ENCODE data around the gene WDR76. TPM values are rescaled to one million over a fixed set of nuclear protein-coding genes. Genes with fewer than 3 reads are reported as not detected.

The WDR76 gene
- polyA plus RNA-seq, 1 of the 3 experiments (the other 2 are of a cell fraction) = 1.8 TPM

DNA sequence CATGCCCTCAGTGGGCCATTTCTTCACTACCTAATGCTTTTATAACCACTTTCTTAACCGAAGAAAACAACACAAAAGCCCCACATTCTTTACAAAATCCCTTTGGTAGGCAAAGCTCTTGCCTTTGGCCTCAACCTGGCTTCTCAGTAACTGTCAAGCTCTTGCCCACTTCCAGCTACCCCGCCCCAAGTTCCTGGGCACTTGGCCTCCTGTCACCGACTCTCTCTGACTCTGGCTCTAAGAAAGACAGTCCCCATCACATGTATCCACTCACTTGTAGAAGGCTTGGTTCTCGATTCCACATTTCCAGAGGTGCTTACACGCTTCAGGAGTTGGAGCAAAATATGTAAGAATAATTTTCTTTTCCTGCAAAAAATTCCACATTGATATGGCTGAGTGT is 61.1 kb downstream of the WDR76 start:
- CTCF ChIA-PET = interaction anchor here (1.2 to 3.4 kb wide), 2 partner anchors 15 to 16 kb away, joined by 3 to 15 read pairs; no protein-coding TSS in a partner anchor
- Histone ChIP-seq H3K4me1 (ENCODE audit: control insufficient read depth in 1 of 2, insufficient read depth in 2 of 2, low read depth in 1 of 2, low read length in 1 of 2) (no peaks in the 10 kb centered on the region; a peak in 1 of 4 replicates), H3F3A (replicated peaks; ENCODE audit: insufficient read depth) (no peaks in the 10 kb centered on the region), H2AFZ (ENCODE audit: low read depth) (no peak overlapping the region), H3K4me2 (no peak overlapping the region), H3K27ac (ENCODE audit: low read depth in 2 of 2, low read length in 1 of 2) (no peak overlapping the region), H3K4me3 (ENCODE audit: low read depth in 2 of 2, low read length in 1 of 2) (no peak overlapping the region), H3K9me2 (no peaks in the 10 kb centered on the region), H3K36me3 (replicated peaks in 1 of 2; ENCODE audit: control insufficient read depth in 1 of 2, insufficient read depth in 2 of 2, low read length in 1 of 2) (peaks cover 25 to 85% of the 10 kb centered on the region in 2 experiments), H3K27me3 (ENCODE audit: insufficient read depth) (no peaks in the 10 kb centered on the region), H3K9me3 (no peaks in the 10 kb centered on the region), H3K9ac (no peak overlapping the region), H3K79me2 (ENCODE audit: insufficient read depth) (no peaks in the 10 kb centered on the region), H4K20me1 (ENCODE audit: insufficient read depth) (no peaks in the 10 kb centered on the region)
- 96% methylated on average over 5 of the region's 5 CpGs for WGBS (ENCODE audit: low lambda C conversion rate)
- DNase-seq = no peak
- POLR2A ChIA-PET = interaction anchor here (0.6 kb wide), 1 partner anchor 493 kb away, joined by 6 read pairs; no protein-coding TSS in a partner anchor
- TF ChIP-seq NRF1 (IDR thresholded peaks at IDR 0.05; ENCODE audit: low read depth, low read length) (no peak), MAX (IDR thresholded peaks at IDR 0.05; ENCODE audit: low read depth) (no peak), CTCF (IDR thresholded peaks at IDR 0.05) (no peak), GATA2 (CRISPR knock-in tag; IDR thresholded peaks at IDR 0.05) (no peak), CHD2 (IDR thresholded peaks at IDR 0.05; ENCODE audit: low read length, partially characterized antibody) (no peak)

DNA sequence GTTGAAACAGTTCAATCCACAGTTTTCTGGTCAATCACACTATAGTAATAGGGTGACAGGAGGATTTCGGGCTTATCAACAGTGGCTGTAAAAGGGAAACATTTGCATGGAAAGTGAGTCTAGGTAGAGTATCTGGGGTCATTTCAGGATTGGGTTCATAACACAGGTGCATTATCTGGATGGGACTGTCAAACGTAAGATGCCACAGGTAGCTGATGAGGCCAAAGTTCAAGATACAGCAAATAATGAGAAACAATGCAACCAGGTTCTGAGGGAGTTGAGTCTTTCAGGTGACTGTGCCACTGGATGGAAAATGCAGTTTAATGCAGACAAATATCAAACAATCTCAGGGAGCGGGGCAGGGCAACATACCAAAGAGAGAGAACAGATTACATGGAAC is 62.2 kb downstream of the WDR76 start:
- H3K4me2 ChIP-seq = no peak overlapping the region
- POLR2A ChIA-PET = no interaction called here
- DNase-seq = no peak
- peaks cover 19 to 86% of the 10 kb centered on the region in 2 experiments for H3K36me3 ChIP-seq (replicated peaks in 1 of 2; ENCODE audit: control insufficient read depth in 1 of 2, insufficient read depth in 2 of 2, low read length in 1 of 2)
- 100% methylated on average over 3 of the region's 3 CpGs for WGBS (ENCODE audit: low lambda C conversion rate)
- peaks cover 0 to 9% of the 10 kb centered on the region in 2 experiments; a peak in 1 of 4 replicates for H3K4me1 ChIP-seq (ENCODE audit: control insufficient read depth in 1 of 2, insufficient read depth in 2 of 2, low read depth in 1 of 2, low read length in 1 of 2)
- H3K27me3 ChIP-seq (ENCODE audit: insufficient read depth) = no peaks in the 10 kb centered on the region
- H3K9ac ChIP-seq = no peak overlapping the region
- no peaks in the 10 kb centered on the region for H4K20me1 ChIP-seq (ENCODE audit: insufficient read depth)
- H3K27ac ChIP-seq (ENCODE audit: low read depth in 2 of 2, low read length in 1 of 2) = no peak overlapping the region
- H3F3A ChIP-seq (replicated peaks; ENCODE audit: insufficient read depth) = no peaks in the 10 kb centered on the region
- CTCF ChIA-PET = interaction anchor here (1.2 to 3.4 kb wide), 2 partner anchors 15 to 16 kb away, joined by 3 to 15 read pairs; no protein-coding TSS in a partner anchor
- no peak overlapping the region for H3K4me3 ChIP-seq (ENCODE audit: low read depth in 2 of 2, low read length in 1 of 2)
- no peak for TF ChIP-seq FOXJ3 (CRISPR knock-in tag; IDR thresholded peaks at IDR 0.05)
- no peak for TF ChIP-seq RAD21 (IDR thresholded peaks at IDR 0.05; ENCODE audit: low read length)
- TF ChIP-seq MXI1 (IDR thresholded peaks at IDR 0.05; ENCODE audit: low read depth, low read length) = no peak
- no peak for TF ChIP-seq SMC3 (IDR thresholded peaks at IDR 0.05; ENCODE audit: low read depth, low read length)
- TF ChIP-seq NRF1 (IDR thresholded peaks at IDR 0.05; ENCODE audit: low read depth, low read length) = no peak
- no peaks in the 10 kb centered on the region for H3K9me3 ChIP-seq
- H2AFZ ChIP-seq (ENCODE audit: low read depth) = no peak overlapping the region
- no peaks in the 10 kb centered on the region for H3K9me2 ChIP-seq
- no peaks in the 10 kb centered on the region for H3K79me2 ChIP-seq (ENCODE audit: insufficient read depth)

Data from SK-N-SH (cell line).